Activated naive CD4-positive, alpha-beta T cell treated with anti-CD3 and anti-CD28 coated beads, Interleukin-2, amount 50 U/mL, for 24 hours (primary cell): ENCODE results near the gene MSI2.
A peak's percentile ranks its signal among the peaks of the same experiment; 100 is the strongest.

ENCODE experiments used
- H3K27ac Mint-ChIP-seq: one replicate; pipeline ENCODE4 v1.8.0; 2021; ENCODE audit warnings: mild to moderate bottlenecking, mixed read lengths
- H3K27me3 Mint-ChIP-seq: one replicate; pipeline ENCODE4 v1.8.0; 2021; ENCODE audit warnings: mixed read lengths
- H3K36me3 Mint-ChIP-seq: one replicate; pipeline ENCODE4 v1.8.0; 2021; ENCODE audit warnings: mixed read lengths
- H3K4me1 Mint-ChIP-seq: one replicate; pipeline ENCODE4 v1.8.0; 2021; ENCODE audit warnings: mixed read lengths
- H3K4me3 Mint-ChIP-seq: one replicate; pipeline ENCODE4 v1.8.0; 2021; ENCODE audit warnings: mild to moderate bottlenecking, mixed read lengths
- H3K9me3 Mint-ChIP-seq: one replicate; pipeline ENCODE4 v1.8.0; 2021; ENCODE audit warnings: mixed read lengths

MSI2 gene

GRCh38 chr17:57671667-57672632 is 415.6 kb downstream of the MSI2 start:
- H3K4me1 Mint-ChIP-seq, result peaks cover 30% of the 10 kb centered on the region
- no peak overlapping the region for H3K4me3 Mint-ChIP-seq
- H3K9me3 Mint-ChIP-seq, result no peaks in the 10 kb centered on the region
- H3K27me3 Mint-ChIP-seq, result no peaks in the 10 kb centered on the region
- peaks cover 2% of the 10 kb centered on the region for H3K36me3 Mint-ChIP-seq
- peak overlapping the region; percentile 65 for H3K27ac Mint-ChIP-seq

GRCh38 chr17:57672971-57673370 is 416.6 kb downstream of the MSI2 start:
- Mint-ChIP-seq H3K27me3 (no peaks in the 10 kb centered on the region), H3K36me3 (peaks cover 2% of the 10 kb centered on the region), H3K4me1 (peaks cover 30% of the 10 kb centered on the region), H3K9me3 (no peaks in the 10 kb centered on the region), H3K27ac (no peak overlapping the region), H3K4me3 (no peak overlapping the region)

- H3K9me3 Mint-ChIP-seq, result no peaks in the 10 kb centered on the region
- no peak overlapping the region for H3K27ac Mint-ChIP-seq
Observed at GRCh38 chr17:57674894-57675293, 418.6 kb downstream of the MSI2 start.

GRCh38 chr17:57675427-57676387 is 419.4 kb downstream of the MSI2 start:
- Mint-ChIP-seq H3K4me1 (peaks cover 25% of the 10 kb centered on the region), H3K4me3 (no peak overlapping the region), H3K36me3 (peaks cover 5% of the 10 kb centered on the region), H3K9me3 (no peaks in the 10 kb centered on the region), H3K27me3 (no peaks in the 10 kb centered on the region), H3K27ac (no peak overlapping the region)

More at GRCh38 chr17:57674894-57675293, 418.6 kb downstream of the MSI2 start:
- Mint-ChIP-seq H3K36me3 (peaks cover 2% of the 10 kb centered on the region), H3K27me3 (no peaks in the 10 kb centered on the region), H3K4me3 (no peak overlapping the region), H3K4me1 (peaks cover 30% of the 10 kb centered on the region)

- Mint-ChIP-seq H3K4me3 (no peak overlapping the region), H3K9me3 (no peaks in the 10 kb centered on the region), H3K4me1 (peaks cover 17% of the 10 kb centered on the region), H3K27ac (no peak overlapping the region), H3K27me3 (no peaks in the 10 kb centered on the region), H3K36me3 (peaks cover 5% of the 10 kb centered on the region)
Observed at GRCh38 chr17:57676543-57676942, 420.2 kb downstream of the MSI2 start.

- Mint-ChIP-seq H3K36me3 (peaks cover 5% of the 10 kb centered on the region), H3K27me3 (no peaks in the 10 kb centered on the region), H3K4me3 (no peak overlapping the region), H3K27ac (no peak overlapping the region), H3K9me3 (no peaks in the 10 kb centered on the region), H3K4me1 (peaks cover 9% of the 10 kb centered on the region)
Observed at GRCh38 chr17:57677301-57677700, 421.0 kb downstream of the MSI2 start.

GRCh38 chr17:57677858-57678257 is 421.5 kb downstream of the MSI2 start:
- Mint-ChIP-seq H3K36me3 (peaks cover 5% of the 10 kb centered on the region), H3K4me1 (peaks cover 4% of the 10 kb centered on the region), H3K4me3 (no peak overlapping the region), H3K27ac (no peak overlapping the region), H3K9me3 (no peaks in the 10 kb centered on the region), H3K27me3 (no peaks in the 10 kb centered on the region)

- H3K9me3 Mint-ChIP-seq, result no peaks in the 10 kb centered on the region
- H3K4me3 Mint-ChIP-seq, result no peak overlapping the region
- H3K27me3 Mint-ChIP-seq, result no peaks in the 10 kb centered on the region
- peaks cover 9% of the 10 kb centered on the region for H3K36me3 Mint-ChIP-seq
- H3K27ac Mint-ChIP-seq, result no peak overlapping the region
- no peaks in the 10 kb centered on the region for H3K4me1 Mint-ChIP-seq
Observed at GRCh38 chr17:57678393-57678792, 422.1 kb downstream of the MSI2 start.

GRCh38 chr17:57679356-57679755 is 423.0 kb downstream of the MSI2 start:
- no peaks in the 10 kb centered on the region for H3K9me3 Mint-ChIP-seq
- H3K4me1 Mint-ChIP-seq, result no peaks in the 10 kb centered on the region
- H3K4me3 Mint-ChIP-seq, result no peak overlapping the region
- H3K36me3 Mint-ChIP-seq, result peaks cover 12% of the 10 kb centered on the region
- H3K27me3 Mint-ChIP-seq, result no peaks in the 10 kb centered on the region
- H3K27ac Mint-ChIP-seq, result peak overlapping the region; percentile 21

GRCh38 chr17:57679906-57680695 is 423.8 kb downstream of the MSI2 start:
- H3K27me3 Mint-ChIP-seq, result no peaks in the 10 kb centered on the region
- H3K4me1 Mint-ChIP-seq, result no peaks in the 10 kb centered on the region
- no peak overlapping the region for H3K27ac Mint-ChIP-seq
- H3K4me3 Mint-ChIP-seq, result no peak overlapping the region
- peaks cover 12% of the 10 kb centered on the region for H3K36me3 Mint-ChIP-seq
- no peaks in the 10 kb centered on the region for H3K9me3 Mint-ChIP-seq

GRCh38 chr17:57682701-57683100 is 426.4 kb downstream of the MSI2 start:
- Mint-ChIP-seq H3K4me1 (no peaks in the 10 kb centered on the region), H3K36me3 (peaks cover 12% of the 10 kb centered on the region), H3K27me3 (no peaks in the 10 kb centered on the region), H3K4me3 (no peak overlapping the region), H3K27ac (no peak overlapping the region), H3K9me3 (no peaks in the 10 kb centered on the region)

GRCh38 chr17:57684711-57685498 is 428.6 kb downstream of the MSI2 start:
- H3K4me1 Mint-ChIP-seq, result no peaks in the 10 kb centered on the region
- H3K27ac Mint-ChIP-seq, result no peak overlapping the region
- H3K36me3 Mint-ChIP-seq, result peaks cover 12% of the 10 kb centered on the region
- H3K4me3 Mint-ChIP-seq, result no peak overlapping the region
- H3K27me3 Mint-ChIP-seq, result no peaks in the 10 kb centered on the region
- H3K9me3 Mint-ChIP-seq, result no peaks in the 10 kb centered on the region

- Mint-ChIP-seq H3K9me3 (no peaks in the 10 kb centered on the region), H3K4me3 (no peak overlapping the region), H3K27me3 (no peaks in the 10 kb centered on the region), H3K4me1 (no peaks in the 10 kb centered on the region), H3K36me3 (peaks cover 9% of the 10 kb centered on the region), H3K27ac (no peak overlapping the region)
Observed at GRCh38 chr17:57685499-57686132, 429.3 kb downstream of the MSI2 start.

- Mint-ChIP-seq H3K27ac (no peak overlapping the region), H3K4me1 (peaks cover under 1% of the 10 kb centered on the region), H3K36me3 (peaks cover 9% of the 10 kb centered on the region), H3K4me3 (no peak overlapping the region), H3K9me3 (no peaks in the 10 kb centered on the region), H3K27me3 (no peaks in the 10 kb centered on the region)
Observed at GRCh38 chr17:57687642-57688041, 431.3 kb downstream of the MSI2 start.
